GM19328 (cell line): ENCODE data around the gene MYZAP.

Experiments
- ATAC-seq: cut with Tn5 transposase; IDR thresholded peaks from one replicate; pipeline ENCODE4 v1.9.1; 2021; ENCODE audit warnings: mild to moderate bottlenecking, moderate library complexity; ENCODE audit not compliant: unreplicated experiment

The MYZAP gene

DNA sequence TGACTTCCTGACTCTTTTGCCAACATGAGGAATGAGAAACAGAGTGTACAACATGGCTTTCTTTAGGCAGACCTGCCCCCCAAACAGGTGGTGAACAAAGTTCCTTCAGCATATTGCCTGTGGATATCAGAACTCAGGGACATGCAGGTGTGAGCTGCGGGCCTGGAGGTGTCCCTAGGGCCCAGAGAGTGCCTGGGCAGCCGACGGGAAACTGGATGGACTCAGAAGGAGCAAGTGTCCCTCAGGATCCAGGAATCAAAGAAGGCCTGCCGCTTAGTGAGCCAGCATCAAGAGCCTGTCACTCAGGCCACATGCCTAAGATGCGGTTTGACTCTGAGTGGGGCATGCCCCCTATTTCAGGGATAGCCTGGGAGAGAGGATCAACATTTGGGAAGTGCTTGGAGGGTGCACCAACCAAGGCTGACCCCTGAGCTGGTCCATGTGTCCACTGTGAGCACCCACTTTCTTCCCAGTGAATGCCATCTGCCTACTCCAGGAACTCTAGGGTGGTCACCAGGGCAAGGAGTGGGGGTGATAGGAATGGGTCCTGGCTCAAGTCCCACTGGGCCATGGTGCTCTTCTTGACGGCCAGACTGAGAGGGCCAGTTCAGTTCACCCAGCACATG, 98.8 kb downstream of the MYZAP start:
- ATAC-seq, result no peak

- no peak for ATAC-seq
Observed at GRCh38 chr15:57691082-57691481, 99.4 kb downstream of the MYZAP start.

DNA sequence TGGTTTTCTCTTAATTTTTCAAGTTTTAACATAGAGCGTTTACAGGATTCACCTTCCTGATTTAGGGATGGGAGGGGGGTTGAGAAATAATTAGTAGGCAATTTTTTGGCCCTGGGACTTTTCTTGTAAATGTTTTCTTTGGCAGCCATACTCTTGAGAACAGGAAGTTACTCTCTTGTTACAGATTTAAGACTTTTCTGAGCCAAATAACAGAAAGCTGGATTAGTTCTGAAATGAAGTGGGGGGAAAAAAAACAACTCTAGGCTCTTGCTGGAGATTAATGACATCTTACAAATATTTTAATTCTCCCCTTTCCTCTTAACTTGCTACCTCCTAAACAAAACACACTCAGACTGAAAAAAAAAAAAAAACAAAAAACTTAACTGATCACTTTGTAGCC, 101.0 kb downstream of the MYZAP start:
- no peak for ATAC-seq

DNA sequence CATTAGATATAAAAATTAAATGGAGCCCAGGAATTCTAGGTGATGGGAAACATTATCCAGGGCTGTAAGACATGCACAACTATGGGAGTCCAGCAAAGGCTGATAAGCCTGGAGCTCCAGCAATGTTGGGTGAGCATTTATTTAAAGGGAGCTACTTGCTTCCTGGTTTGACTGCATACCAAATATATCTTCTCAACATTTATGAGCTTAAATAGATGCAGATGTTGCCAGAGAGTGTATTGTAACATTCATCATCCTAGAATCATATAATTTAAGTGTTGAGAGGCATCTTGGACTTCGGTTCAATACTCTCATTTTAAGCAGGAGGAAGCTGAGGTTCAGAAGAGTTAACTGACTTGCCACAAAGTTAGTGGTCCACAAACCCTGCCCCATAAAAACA, 102.6 kb downstream of the MYZAP start:
- ATAC-seq, result no peak

GRCh38 chr15:57696146-57696545, 104.4 kb downstream of the MYZAP start:
- no peak for ATAC-seq

- ATAC-seq, result no peak
Observed at GRCh38 chr15:57697588-57697987, 105.9 kb downstream of the MYZAP start.

DNA sequence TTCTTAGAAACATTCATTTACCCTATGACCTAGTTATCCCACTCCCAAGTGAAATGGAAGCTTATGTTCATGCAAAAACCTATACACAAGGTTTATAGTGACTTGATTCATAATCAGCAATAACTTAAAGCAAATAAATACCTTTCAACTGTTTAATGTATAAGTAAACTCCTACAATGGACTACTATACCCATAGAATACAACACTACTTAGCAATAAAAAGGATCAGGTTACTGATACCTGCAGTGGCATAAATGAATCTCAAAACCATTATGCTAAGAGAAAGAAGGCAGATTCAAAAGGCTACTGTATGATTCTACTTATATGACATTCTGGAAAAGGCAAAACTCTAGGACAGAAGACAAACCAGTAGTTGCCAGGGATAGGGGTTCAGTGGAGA, 106.5 kb downstream of the MYZAP start:
- no peak for ATAC-seq

DNA sequence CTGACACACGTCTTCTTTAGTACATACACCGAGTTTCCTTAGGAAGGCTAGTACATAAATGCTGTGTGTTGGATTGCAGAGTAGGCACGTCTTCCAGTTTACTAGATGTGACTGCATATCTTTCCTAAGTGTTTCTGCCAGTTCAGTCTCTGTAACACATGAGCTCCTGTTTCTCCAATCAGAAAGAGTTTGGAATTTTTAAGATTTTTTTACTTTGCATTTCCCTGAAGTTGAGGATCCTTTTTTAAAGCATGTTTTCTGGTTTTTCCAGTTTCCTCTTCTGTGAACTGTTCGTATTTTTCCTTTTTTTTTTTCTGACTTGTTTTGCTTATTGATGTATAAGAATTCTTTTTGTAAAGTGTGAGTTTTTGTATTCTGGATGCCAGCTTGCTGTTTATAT, 107.3 kb downstream of the MYZAP start:
- ATAC-seq, result no peak

DNA sequence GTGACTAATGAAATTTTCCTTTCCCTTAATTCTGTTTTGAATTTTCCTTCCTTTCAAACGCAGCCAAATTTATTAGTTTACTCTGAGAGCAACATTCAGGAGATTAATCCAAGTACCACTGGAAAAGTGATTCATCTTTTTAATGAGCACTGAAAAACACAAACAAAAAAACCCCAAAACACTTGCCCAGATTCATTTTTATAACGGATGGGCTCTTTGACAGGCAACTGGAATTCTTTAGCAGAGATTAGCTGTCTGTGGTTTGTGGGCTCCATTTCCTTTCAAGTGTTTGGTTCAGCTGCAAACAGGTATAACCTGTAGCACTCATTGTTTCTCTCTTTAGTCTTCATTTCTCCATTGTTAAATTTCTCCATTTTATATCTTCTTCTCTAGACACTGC, 111.7 kb downstream of the MYZAP start:
- no peak for ATAC-seq

DNA sequence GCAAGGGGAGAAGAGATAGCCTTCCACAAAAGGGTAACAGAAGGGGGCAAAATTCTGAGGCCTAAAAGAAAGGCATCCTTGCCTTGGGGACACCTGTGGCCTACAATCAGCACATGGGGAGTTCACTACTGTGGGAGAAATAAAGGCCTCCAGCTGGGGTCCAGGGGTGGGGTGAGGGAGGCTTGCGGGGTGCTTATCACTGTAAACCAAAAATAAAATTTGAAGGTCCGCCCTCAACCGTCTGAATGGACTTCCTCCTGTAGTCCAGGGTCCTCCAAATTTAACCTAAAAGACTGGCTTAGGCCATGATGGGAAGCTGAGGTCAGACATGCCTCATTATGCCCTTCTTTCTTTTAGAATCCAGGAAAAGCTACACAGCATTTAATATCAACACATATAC, 112.7 kb downstream of the MYZAP start:
- ATAC-seq, result no peak

- no peak for ATAC-seq
Observed at GRCh38 chr15:57705746-57706404, 114.2 kb downstream of the MYZAP start.

DNA sequence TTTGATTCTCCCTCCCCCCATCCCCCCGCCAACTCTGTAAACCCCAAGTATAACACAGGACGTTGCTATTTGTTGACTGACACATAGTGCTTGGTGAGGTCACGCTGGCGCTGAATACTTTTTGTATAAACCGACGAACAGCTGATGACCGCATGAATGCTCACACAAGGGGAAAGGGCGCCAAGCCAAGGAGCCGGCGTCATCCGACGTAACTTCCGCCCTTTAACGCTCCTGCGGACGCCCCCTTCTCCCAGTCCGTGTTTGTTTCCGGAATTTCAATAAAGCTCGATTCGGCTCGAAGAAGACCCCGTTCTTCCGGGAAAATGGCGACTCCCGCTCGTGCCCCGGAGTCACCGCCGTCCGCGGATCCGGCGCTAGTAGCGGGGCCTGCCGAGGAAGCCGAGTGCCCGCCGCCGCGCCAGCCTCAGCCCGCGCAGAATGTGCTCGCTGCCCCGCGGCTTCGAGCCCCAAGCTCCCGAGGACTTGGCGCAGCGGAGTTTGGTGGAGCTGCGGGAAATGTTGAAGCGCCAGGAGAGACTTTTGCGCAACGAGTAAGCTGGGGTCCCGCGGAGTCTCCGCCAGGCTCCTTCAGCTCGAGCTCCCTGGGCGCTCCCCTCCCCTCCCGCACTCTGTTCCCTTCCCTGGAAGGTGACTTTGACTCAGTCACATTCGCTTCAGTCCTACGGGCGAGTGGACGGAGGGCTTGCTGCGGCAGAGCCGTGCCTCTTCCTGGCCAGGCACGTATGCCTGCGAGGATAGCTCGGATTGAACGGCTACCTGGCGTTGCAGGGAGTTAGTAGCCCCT, 114.9 kb downstream of the MYZAP start, which contains the start of gene POLR2M:
TSS of gene POLR2M (plus strand) at position 310 of the 805 bp plus-strand sequence. CDS start at position 439, 129 bp downstream.
- ATAC-seq, result peak; percentile 97

DNA sequence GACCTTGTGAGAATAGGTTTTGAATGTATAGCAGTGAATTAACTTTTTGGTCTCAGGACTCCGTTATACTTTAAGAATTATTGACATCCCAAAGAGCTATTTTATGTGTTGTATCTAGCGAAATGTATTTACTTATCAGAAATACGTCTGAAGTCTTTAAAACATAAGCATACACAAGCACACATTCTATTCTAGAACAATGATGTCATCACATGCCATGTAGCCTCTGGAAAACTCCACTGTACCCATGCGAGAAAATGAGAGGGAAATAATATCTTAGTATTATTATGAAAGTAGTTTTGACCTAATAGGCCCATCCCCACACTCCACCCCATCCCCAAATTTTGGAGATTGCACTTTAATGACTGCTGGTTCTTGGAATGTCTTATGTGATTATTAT, 116.3 kb downstream of the MYZAP start:
- ATAC-seq, result no peak

DNA sequence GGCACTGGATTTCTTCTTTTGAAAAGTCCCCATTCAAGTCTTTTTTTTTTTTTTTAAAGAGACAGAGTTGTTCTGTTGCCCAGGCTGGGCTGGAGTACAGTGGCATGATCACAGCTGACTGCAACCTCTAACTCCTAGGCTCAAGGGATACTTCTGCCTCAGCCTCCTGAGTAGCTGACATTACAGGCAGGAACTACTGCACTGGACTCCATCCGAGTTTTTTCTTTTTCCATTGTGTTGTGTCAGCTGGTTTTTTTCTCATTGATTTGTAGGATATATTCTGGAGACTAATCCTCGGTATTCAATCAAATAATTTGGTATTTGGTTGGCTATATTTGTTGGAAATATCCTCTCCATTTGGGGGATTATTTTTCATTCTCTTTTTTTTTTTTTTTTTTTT, 126.6 kb downstream of the MYZAP start:
- ATAC-seq, result no peak

GRCh38 chr15:57720867-57721266, 129.2 kb downstream of the MYZAP start:
- ATAC-seq, result no peak

GRCh38 chr15:57726411-57726810, 134.7 kb downstream of the MYZAP start:
- ATAC-seq, result no peak

DNA sequence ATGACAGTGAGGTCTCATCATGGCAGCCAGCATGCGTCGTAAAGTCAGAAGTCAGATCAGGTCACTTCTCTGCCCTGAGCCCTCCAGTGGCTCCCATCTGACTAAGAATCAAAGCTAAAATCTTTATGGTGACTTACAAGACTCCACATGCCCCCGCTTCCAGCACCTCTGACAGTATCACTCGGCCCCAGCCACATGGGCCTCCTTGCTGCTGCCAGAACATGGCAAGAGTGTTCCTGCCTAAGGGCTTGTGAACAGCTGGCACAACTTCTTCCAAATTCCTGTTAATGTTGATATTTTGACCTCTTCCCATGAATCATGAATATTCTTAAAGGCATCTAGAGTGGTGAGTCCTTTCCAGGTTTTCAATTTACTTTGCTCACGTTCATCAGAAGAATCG, 135.3 kb downstream of the MYZAP start:
- no peak for ATAC-seq

GRCh38 chr15:57728436-57728835, 136.7 kb downstream of the MYZAP start:
- ATAC-seq, result no peak

GRCh38 chr15:57730876-57731275, 139.2 kb downstream of the MYZAP start:
- no peak for ATAC-seq

- no peak for ATAC-seq
Observed at GRCh38 chr15:57731530-57732103, 139.9 kb downstream of the MYZAP start.

DNA sequence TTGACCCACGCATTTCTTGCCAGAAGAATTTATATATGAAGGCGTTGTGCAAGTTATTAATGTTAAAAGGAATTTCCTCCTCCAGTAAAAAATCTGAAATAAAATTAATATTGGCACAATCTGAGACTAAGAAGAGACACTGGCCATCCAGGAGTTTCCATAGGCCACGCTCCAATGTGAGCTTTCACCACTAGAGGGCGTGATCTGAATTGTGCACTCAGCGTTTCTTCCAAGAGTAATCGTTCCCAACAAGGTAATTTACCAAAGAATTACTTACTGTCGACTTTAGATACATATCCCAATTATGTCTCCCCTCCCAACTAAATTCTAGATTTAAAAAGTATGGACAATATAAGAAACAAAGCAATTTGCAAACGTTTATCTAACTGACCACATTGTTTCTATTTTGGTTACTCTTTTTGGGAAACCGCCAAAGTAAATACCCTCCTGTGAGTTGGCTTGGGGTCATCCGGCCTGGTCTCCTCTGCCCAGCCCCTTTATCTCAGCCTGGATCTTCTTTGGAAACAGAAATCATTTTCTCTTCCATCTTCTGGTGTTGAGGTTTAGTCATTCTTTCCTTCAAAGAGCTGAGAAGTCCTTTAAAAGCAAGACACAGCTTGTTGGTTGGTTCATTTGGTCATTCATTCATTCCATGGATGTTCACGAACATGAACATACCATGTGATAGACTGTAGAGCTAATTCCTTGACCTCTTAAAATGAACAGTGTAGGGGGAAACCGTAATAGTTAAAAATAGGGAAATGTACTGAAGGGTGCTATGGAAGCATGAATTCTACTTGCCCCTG, 141.0 kb downstream of the MYZAP start:
- ATAC-seq, result no peak
